Keratinocyte (primary cell): ENCODE results near the gene FARP1.

Source experiments
- CTCF ChIP-seq, 3 experiments: IDR thresholded peaks in 1 of 3; conservative IDR thresholded peaks in 1 of 3; optimal IDR thresholded peaks in 1 of 3; 2 replicates in 2 of 3; 3 replicates in 1 of 3; pipeline versions ENCODE3 to v1.5.1; 2011; ENCODE audit warnings: low read length in 3 of 3, mild to moderate bottlenecking in 3 of 3, moderate library complexity in 2 of 3, control low read depth in 1 of 3, inconsistent platforms in 1 of 3; ENCODE audit not compliant: insufficient read depth in 2 of 3; ENCODE audit errors: extremely low read depth in 1 of 3
- EZH2 ChIP-seq: IDR thresholded peaks from one replicate; pipeline ENCODE4 v1.6.1; 2012; ENCODE audit warnings: inconsistent platforms, mild to moderate bottlenecking, low read length, moderate library complexity

GRCh38 chr13:98222816-98223215 lies 79.9 kb downstream of the FARP1 start:
- TF ChIP-seq EZH2, result no peak
- no peak for TF ChIP-seq CTCF (optimal IDR thresholded peaks at IDR 0.05 in 1 of 3, IDR thresholded peaks at IDR 0.05 in 1 of 3, conservative IDR thresholded peaks at IDR 0.05 in 1 of 3; ENCODE audit: extremely low read depth in 1 of 3, insufficient read depth in 2 of 3, low read length in 3 of 3)
